Prostate gland (tissue), 2 donors: Measurements from ENCODE around the gene PATZ1. TPM values are rescaled to one million over a fixed set of nuclear protein-coding genes. Genes with fewer than 3 reads are reported as not detected.

Experiments
- DNase-seq: peaks from one replicate; pipeline ENCODE4 v3.0.0-alpha.2; 2019; ENCODE audit warnings: low spot score
- H3K27ac ChIP-seq, 2 donors: fragments of 200-600 bp; sonication (generic); 2 replicates each; pipeline ENCODE4 v1.5.1; 2017 to 2019
- H3K27me3 ChIP-seq: fragments of 200-600 bp; sonication (generic); replicated peaks from 2 replicates; pipeline ENCODE4 v1.5.1; 2019; ENCODE audit not compliant: insufficient read depth
- H3K36me3 ChIP-seq, 2 donors: fragments of 200-600 bp; sonication (generic); 1 replicate in 1 of 2; 2 replicates in 1 of 2; pipeline versions ENCODE4 v1.5.1 to v1.8.1; 2017 to 2019
- H3K4me1 ChIP-seq: fragments of 200-600 bp; sonication (generic); replicated peaks from 2 replicates; pipeline ENCODE4 v1.5.1; 2019
- H3K4me3 ChIP-seq, 2 donors: fragments of 200-600 bp; sonication (generic); 2 replicates each; pipeline ENCODE4 v1.5.1; 2017 to 2019
- H3K9me3 ChIP-seq: fragments of 200-600 bp; sonication (generic); 2 replicates; pipeline ENCODE4 v1.5.1; 2017
- CTCF ChIP-seq, 4 experiments: fragments of 200-600 bp in 2 of 4; fragments of 450-650 bp in 2 of 4; sonication (generic) in 2 of 4; IDR thresholded peaks; 1 replicate in 3 of 4; 2 replicates in 1 of 4; pipeline ENCODE4 v1.5.1; 2016 to 2019; ENCODE audit warnings: antibody characterized with exemption in 4 of 4, mild to moderate bottlenecking in 2 of 4, moderate library complexity in 2 of 4
- POLR2A ChIP-seq: fragments of 450-650 bp; IDR thresholded peaks from one replicate; pipeline ENCODE4 v1.6.1; 2016; ENCODE audit warnings: antibody characterized with exemption, mild to moderate bottlenecking
- POLR2AphosphoS5 ChIP-seq: sonication (generic); formaldehyde crosslinking; IDR thresholded peaks from one replicate; pipeline ENCODE4 v1.6.1; 2017; ENCODE audit warnings: antibody characterized with exemption
- WGBS: methylation state at CpG from one replicate; pipeline ENCODE4 v1.1.5; 2018; 5-methylcytosine and 5-hydroxymethylcytosine counted together
- intact Hi-C: fragments of 100-400 bp; cut with DNase I; formaldehyde crosslinking; loops from one replicate; pipeline ENCODE4 v1.14.2; 2022
- small RNA-seq, 2 donors: library from RNA; depleted of rRNA; stranded (forward); fragments of <200 nt; gene quantifications; one replicate each; pipeline ENCODE3, GENCODE V24; 2016
- total RNA-seq, 2 donors: library from RNA; depleted of rRNA; stranded (reverse); fragments of >200 nt; gene quantifications; one replicate each; pipeline ENCODE4 v1.1.0, GENCODE V29; 2016

The PATZ1 gene
- total RNA-seq, 2 donors from 2014 or later, result 38.5 to 58.4 TPM

DNA sequence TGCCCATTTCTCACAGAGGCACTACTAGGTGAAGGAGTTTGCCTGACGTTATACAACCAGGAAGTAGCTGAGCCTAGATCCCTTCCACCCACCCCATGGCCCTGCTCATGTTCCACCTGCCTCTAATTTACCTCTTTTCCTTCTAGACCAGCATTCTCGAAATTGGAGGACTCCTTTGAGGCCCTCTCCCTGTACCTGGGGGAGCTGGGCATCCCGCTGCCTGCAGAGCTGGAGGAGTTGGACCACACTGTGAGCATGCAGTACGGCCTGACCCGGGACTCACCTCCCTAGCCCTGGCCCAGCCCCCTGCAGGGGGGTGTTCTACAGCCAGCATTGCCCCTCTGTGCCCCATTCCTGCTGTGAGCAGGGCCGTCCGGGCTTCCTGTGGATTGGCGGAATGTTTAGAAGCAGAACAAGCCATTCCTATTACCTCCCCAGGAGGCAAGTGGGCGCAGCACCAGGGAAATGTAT is 68.0 kb downstream of the PATZ1 start:
- intact Hi-C loops, result loop anchor here (10.0 kb wide), 1 partner anchor 63 kb away; the partner anchor contains the start of gene LIMK2
- Histone ChIP-seq H3K4me1 (no peaks in the 10 kb centered on the region), H3K9me3 (no peaks in the 10 kb centered on the region), H3K36me3 (no peaks in the 10 kb centered on the region), H3K27ac (no peak overlapping the region), H3K27me3 (no peaks in the 10 kb centered on the region), H3K4me3 (no peak overlapping the region)
- DNase-seq, result no peak
- TF ChIP-seq CTCF (IDR thresholded peaks at IDR 0.05) (no peak), POLR2A (no peak), POLR2AphosphoS5 (no peak)
- WGBS, result 73% methylated on average over 9 of the region's 9 CpGs

DNA sequence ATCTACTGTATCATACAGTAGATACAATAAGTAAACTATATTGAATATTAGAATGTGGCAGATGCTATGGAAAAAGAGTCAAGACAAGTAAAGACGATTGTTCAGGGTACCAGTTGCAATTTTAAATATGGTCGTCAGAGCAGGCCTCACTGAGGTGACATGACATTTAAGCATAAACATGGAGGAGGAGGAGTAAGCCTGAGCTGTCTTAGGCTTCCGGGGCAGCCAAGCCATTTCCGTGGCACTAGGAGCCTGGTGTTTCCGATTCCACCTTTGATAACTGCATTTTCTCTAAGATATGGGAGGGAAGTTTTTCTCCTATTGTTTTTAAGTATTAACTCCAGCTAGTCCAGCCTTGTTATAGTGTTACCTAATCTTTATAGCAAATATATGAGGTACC is 68.4 kb downstream of the PATZ1 start:
- no peak for TF ChIP-seq POLR2A
- no peak for TF ChIP-seq CTCF (IDR thresholded peaks at IDR 0.05)
- TF ChIP-seq POLR2AphosphoS5, result no peak
- Histone ChIP-seq H3K36me3 (no peaks in the 10 kb centered on the region), H3K9me3 (no peaks in the 10 kb centered on the region), H3K4me3 (no peak overlapping the region), H3K4me1 (no peaks in the 10 kb centered on the region), H3K27me3 (no peaks in the 10 kb centered on the region), H3K27ac (no peak overlapping the region)
- no peak for DNase-seq
- intact Hi-C loops, result loop anchor here (10.0 kb wide), 1 partner anchor 63 kb away; the partner anchor contains the start of gene LIMK2
- 83% methylated on average over 5 of the region's 5 CpGs for WGBS

DNA sequence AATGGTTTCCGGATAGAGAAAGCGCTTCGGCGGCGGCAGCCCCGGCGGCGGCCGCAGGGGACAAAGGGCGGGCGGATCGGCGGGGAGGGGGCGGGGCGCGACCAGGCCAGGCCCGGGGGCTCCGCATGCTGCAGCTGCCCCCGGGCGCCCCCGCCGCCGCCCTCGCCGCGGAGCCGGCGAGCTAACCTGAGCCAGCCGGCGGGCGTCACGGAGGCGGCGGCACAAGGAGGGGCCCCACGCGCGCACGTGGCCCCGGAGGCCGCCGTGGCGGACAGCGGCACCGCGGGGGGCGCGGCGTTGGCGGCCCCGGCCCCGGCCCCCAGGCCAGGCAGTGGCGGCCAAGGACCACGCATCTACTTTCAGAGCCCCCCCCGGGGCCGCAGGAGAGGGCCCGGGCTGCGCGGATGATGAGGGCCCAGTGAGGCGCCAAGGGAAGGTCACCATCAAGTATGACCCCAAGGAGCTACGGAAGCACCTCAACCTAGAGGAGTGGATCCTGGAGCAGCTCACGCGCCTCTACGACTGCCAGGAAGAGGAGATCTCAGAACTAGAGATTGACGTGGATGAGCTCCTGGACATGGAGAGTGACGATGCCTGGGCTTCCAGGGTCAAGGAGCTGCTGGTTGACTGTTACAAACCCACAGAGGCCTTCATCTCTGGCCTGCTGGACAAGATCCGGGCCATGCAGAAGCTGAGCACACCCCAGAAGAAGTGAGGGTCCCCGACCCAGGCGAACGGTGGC is 69.5 kb downstream of the PATZ1 start:
- H3K36me3 ChIP-seq, result no peaks in the 10 kb centered on the region
- no peak for DNase-seq
- H3K27ac ChIP-seq, result no peak overlapping the region
- no peak overlapping the region for H3K4me3 ChIP-seq
- H3K4me1 ChIP-seq, result no peaks in the 10 kb centered on the region
- intact Hi-C loops, result loop anchor here (10.0 kb wide), 1 partner anchor 62 kb away; the partner anchor contains the start of gene LIMK2
- H3K9me3 ChIP-seq, result no peaks in the 10 kb centered on the region
- no peak for TF ChIP-seq POLR2A
- TF ChIP-seq CTCF (IDR thresholded peaks at IDR 0.05), result no peak
- TF ChIP-seq POLR2AphosphoS5, result no peak
- no peaks in the 10 kb centered on the region for H3K27me3 ChIP-seq
- 93% methylated on average over 69 of the region's 69 CpGs for WGBS

Small RNA genes lying within 50 kb of the gene (small RNA-seq; reads per million reads assigned to genes)
- gene RNA5SP496 (0 reads per million in 2 donors), gene RNU6-338P (0 reads per million in 2 donors)

Other genes starting within 250 kb of the PATZ1 start
- 100 to 1,000 TPM; 382 to 434 TPM for gene SELENOM, start 238.8 kb downstream of the PATZ1 start, total RNA-seq
- 10 to 100 TPM; 14.4 to 33.3 TPM for gene INPP5J, start 223.4 kb downstream of the PATZ1 start, total RNA-seq
- gene PLA2G3, start 205.8 kb downstream of the PATZ1 start, total RNA-seq, result 1 to 10 TPM in 1 of 2 donors, under 1 TPM in 1; 0.23 to 1.5 TPM
- gene RNF185, start 186.2 kb downstream of the PATZ1 start, total RNA-seq, result 10 to 100 TPM; 59.2 to 75.6 TPM
- gene LIMK2, start 134.0 kb downstream of the PATZ1 start, total RNA-seq, result 100 to 1,000 TPM in 1 of 2 donors, 10 to 100 TPM in 1; 92.1 to 128 TPM
- gene PIK3IP1, start 53.9 kb downstream of the PATZ1 start, total RNA-seq, result 100 to 1,000 TPM in 1 of 2 donors, 10 to 100 TPM in 1; 25.6 to 124 TPM
- gene DRG1, start 53.3 kb upstream of the PATZ1 start, total RNA-seq, result 10 to 100 TPM; 61.6 to 82.1 TPM
- gene EIF4ENIF1, start 143.5 kb upstream of the PATZ1 start, total RNA-seq, result 10 to 100 TPM; 11.9 to 38.1 TPM
- 10 to 100 TPM; 21.5 to 68.8 TPM for gene SFI1, start 150.2 kb upstream of the PATZ1 start, total RNA-seq